Endothelial cell of umbilical vein (primary cell): Measurements from ENCODE around the gene TTLL12. TPM values are rescaled to one million over a fixed set of nuclear protein-coding genes. Genes with fewer than 3 reads are reported as not detected.

Source experiments
- BruUV-seq: library from RNA; stranded (reverse); fragments of 400-500 nt; replicated peaks from 2 replicates; lab custom pipeline; 2021; lab: Mats Ljungman, UMichigan
- CTCF ChIA-PET: fragments of 300-600, 350-600 bp; sonication (Branson Sonifier 250); formaldehyde crosslinking; loops from one replicate; lab custom pipeline; 2021; ENCODE audit warnings: antibody characterized with exemption, inconsistent platforms; lab: Charles Lee
- POLR2A ChIA-PET: fragments of 300-600, 350-600 bp; sonication (Branson Sonifier 250); formaldehyde crosslinking; loops from one replicate; lab custom pipeline; 2021; ENCODE audit warnings: antibody characterized with exemption, inconsistent platforms; lab: Charles Lee
- DNase-seq: peaks from one replicate; pipeline ENCODE4 v3.0.0-alpha.2; 2011; ENCODE audit warnings: low read depth, low spot score
- FAIRE-seq: peaks from 2 replicates; lab custom pipeline; 2011; peaks lifted over from hg19 to GRCh38; lab: Jason Lieb, UNC
- H2AFZ ChIP-seq: 2 replicates; pipeline ENCODE4 v1.6.0; 2012; ENCODE audit warnings: low read depth, low read length, control low read depth, inconsistent platforms
- H3K27ac ChIP-seq: 2 replicates; pipeline ENCODE4 v1.5.1; 2011; ENCODE audit warnings: low read depth, mild to moderate bottlenecking, control low read depth, low read length, moderate library complexity; ENCODE audit not compliant: insufficient read depth
- H3K27me3 ChIP-seq, 2 experiments: 2 replicates each; pipeline versions ENCODE4 v1.6.0 to v1.6.1; 2011; ENCODE audit warnings: low read length in 2 of 2, mixed read lengths in 1 of 2; ENCODE audit not compliant: control insufficient read depth in 2 of 2, insufficient read depth in 2 of 2
- H3K36me3 ChIP-seq, 2 experiments: 2 replicates in 1 of 2; 3 replicates in 1 of 2; pipeline ENCODE4 v1.5.1; 2011; ENCODE audit warnings: low read length in 2 of 2, mild to moderate bottlenecking in 1 of 2, moderate library complexity in 1 of 2; ENCODE audit not compliant: control insufficient read depth in 2 of 2, insufficient read depth in 2 of 2; ENCODE audit errors: extremely low read depth in 1 of 2
- H3K4me1 ChIP-seq: 3 replicates; pipeline ENCODE4 v1.5.1; 2011; ENCODE audit warnings: mild to moderate bottlenecking, low read length; ENCODE audit not compliant: control insufficient read depth, insufficient read depth; ENCODE audit errors: extremely low read depth
- H3K4me2 ChIP-seq: 2 replicates; pipeline ENCODE4 v1.6.1; 2011; ENCODE audit warnings: low read length, control low read depth, mixed read lengths; ENCODE audit not compliant: insufficient read depth
- H3K4me3 ChIP-seq, 3 experiments: fragments of 200-600 bp in 1 of 3; sonication (generic), shearing (Covaris generic) in 1 of 3; replicated peaks in 1 of 3; 2 replicates each; pipeline ENCODE4 v1.5.1; 2011 to 2016; ENCODE audit warnings: control low read depth in 3 of 3, low read length in 3 of 3, mild to moderate bottlenecking in 2 of 3, inconsistent platforms in 1 of 3, low read depth in 1 of 3, moderate library complexity in 1 of 3; ENCODE audit not compliant: insufficient read depth in 1 of 3
- H3K79me2 ChIP-seq: 2 replicates; pipeline ENCODE4 v1.6.0; 2012; ENCODE audit warnings: low read length, inconsistent platforms; ENCODE audit not compliant: control insufficient read depth, insufficient read depth
- H3K9ac ChIP-seq: replicated peaks from 2 replicates; pipeline ENCODE3; 2011; ENCODE audit warnings: low read length, control low read depth; ENCODE audit not compliant: insufficient read depth; ENCODE audit errors: extremely low read depth
- H3K9me1 ChIP-seq: replicated peaks from 3 replicates; pipeline ENCODE4 v1.6.0; 2011; ENCODE audit warnings: mild to moderate bottlenecking, low read length; ENCODE audit not compliant: control insufficient read depth, insufficient read depth; ENCODE audit errors: extremely low read depth
- H3K9me3 ChIP-seq: replicated peaks from 2 replicates; pipeline ENCODE4 v1.5.1; 2012; ENCODE audit warnings: low read length, inconsistent platforms; ENCODE audit not compliant: control insufficient read depth, insufficient read depth
- H4K20me1 ChIP-seq: replicated peaks from 2 replicates; pipeline ENCODE3; 2011; ENCODE audit warnings: mild to moderate bottlenecking, low read length; ENCODE audit not compliant: control insufficient read depth, insufficient read depth; ENCODE audit errors: extremely low read depth
- CTCF ChIP-seq, 2 donors: IDR thresholded peaks; 1 replicate in 1 of 2; 2 replicates in 1 of 2; pipeline ENCODE4 v1.5.1; 2011; ENCODE audit warnings: low read length in 2 of 2, mild to moderate bottlenecking in 2 of 2, moderate library complexity in 2 of 2, control low read depth in 1 of 2, inconsistent platforms in 1 of 2, low read depth in 1 of 2; ENCODE audit not compliant: insufficient read depth in 1 of 2; ENCODE audit errors: extremely low read depth in 1 of 2
- EZH2 ChIP-seq: IDR thresholded peaks from 2 replicates; pipeline ENCODE4 v1.6.1; 2012; ENCODE audit warnings: borderline replicate concordance, low read depth, mild to moderate bottlenecking, moderate library complexity, low read length, inconsistent platforms; ENCODE audit not compliant: severe bottlenecking
- GATA2 ChIP-seq: IDR thresholded peaks from 2 replicates; pipeline ENCODE4 v1.7.0; 2011; ENCODE audit warnings: low read depth, mild to moderate bottlenecking, moderate library complexity, mixed read lengths, low read length; ENCODE audit not compliant: insufficient read length, insufficient read depth
- MAX ChIP-seq: IDR thresholded peaks from 2 replicates; pipeline ENCODE4 v1.6.1; 2011; ENCODE audit not compliant: insufficient read depth, insufficient read length
- POLR2A ChIP-seq: IDR thresholded peaks from 2 replicates; pipeline ENCODE4 v1.6.1; 2012; ENCODE audit warnings: low read depth, mild to moderate bottlenecking, control low read depth, low read length
- POLR2AphosphoS5 ChIP-seq: IDR thresholded peaks from 2 replicates; pipeline ENCODE4 v1.6.1; 2012; ENCODE audit warnings: low read depth, mild to moderate bottlenecking, control low read depth, low read length, moderate library complexity; ENCODE audit not compliant: insufficient read depth
- dilution Hi-C: fragments of 300-500 bp; cut with MboI; formaldehyde crosslinking; loops from one replicate; pipeline ENCODE4 v1.15.0; 2019; ENCODE audit warnings: low sequenced_read_pairs; ENCODE audit not compliant: extremely low pct_ligation_motif_present
- intact Hi-C: fragments of 100-400 bp; cut with micrococcal nuclease; formaldehyde crosslinking; loops from one replicate; pipeline ENCODE4 v1.10.0; 2022
- polyA plus RNA-seq, 4 experiments: library from polyadenylated mRNA; depleted of rRNA in 3 of 4; stranded (reverse) in 3 of 4; unstranded in 1 of 4; fragments of >200 nt; gene quantifications; 2 replicates each; pipeline versions ENCODE4 v1.2.1 to v1.2.3, GENCODE V29; 2011 to 2012; ENCODE audit warnings: missing spikeins in 1 of 4
- total RNA-seq: library from RNA; stranded (reverse); gene quantifications from 2 replicates; pipeline ENCODE4 v1.2.3, GENCODE V29; 2021

TTLL12 gene
- total and polyA plus RNA-seq, 2 donors (not counting 3 experiments of a cell fraction or from before 2014, with no cell fraction given) = 26.2 to 36.5 TPM

GRCh38 chr22:43163241-43163795, 23.6 kb downstream of the TTLL12 start:
- Histone ChIP-seq H3K9me1 (no peaks in the 10 kb centered on the region), H3K79me2 (peaks cover 1% of the 10 kb centered on the region), H3K4me2 (no peak overlapping the region), H3K4me1 (no peaks in the 10 kb centered on the region), H3K27ac (no peak overlapping the region), H4K20me1 (no peaks in the 10 kb centered on the region), H3K4me3 (no peak overlapping the region), H3K27me3 (no peaks in the 10 kb centered on the region), H2AFZ (no peak overlapping the region), H3K9me3 (no peaks in the 10 kb centered on the region), H3K9ac (no peak overlapping the region), H3K36me3 (peaks cover 0 to 11% of the 10 kb centered on the region in 2 experiments)
- TF ChIP-seq EZH2 (no peak), POLR2A (no peak), MAX (no peak), GATA2 (no peak), POLR2AphosphoS5 (peak; percentile 23), CTCF (IDR thresholded peaks at IDR 0.05; ENCODE audit: extremely low read depth in 1 of 2, insufficient read depth in 1 of 2, low read depth in 1 of 2, low read length in 2 of 2) (no peak)
- no peak for DNase-seq
- CTCF ChIA-PET = interaction anchor here (0.9 kb wide), 1 partner anchor 65 kb away, joined by 3 read pairs; no protein-coding TSS in a partner anchor
- dilution Hi-C loops = no loop called here
- no TSS peak for BruUV-seq
- POLR2A ChIA-PET = no interaction called here
- FAIRE-seq = no peak
- intact Hi-C loops = no loop called here
